ENCODE measurements around the gene USP35.

USP35 gene

GRCh38 chr11:78160557-78160956 is 28.2 kb upstream of the USP35 start:
- no peak for DNase-seq (ENCODE audit: low spot score)
- TF ChIP-seq, protein P1, sequence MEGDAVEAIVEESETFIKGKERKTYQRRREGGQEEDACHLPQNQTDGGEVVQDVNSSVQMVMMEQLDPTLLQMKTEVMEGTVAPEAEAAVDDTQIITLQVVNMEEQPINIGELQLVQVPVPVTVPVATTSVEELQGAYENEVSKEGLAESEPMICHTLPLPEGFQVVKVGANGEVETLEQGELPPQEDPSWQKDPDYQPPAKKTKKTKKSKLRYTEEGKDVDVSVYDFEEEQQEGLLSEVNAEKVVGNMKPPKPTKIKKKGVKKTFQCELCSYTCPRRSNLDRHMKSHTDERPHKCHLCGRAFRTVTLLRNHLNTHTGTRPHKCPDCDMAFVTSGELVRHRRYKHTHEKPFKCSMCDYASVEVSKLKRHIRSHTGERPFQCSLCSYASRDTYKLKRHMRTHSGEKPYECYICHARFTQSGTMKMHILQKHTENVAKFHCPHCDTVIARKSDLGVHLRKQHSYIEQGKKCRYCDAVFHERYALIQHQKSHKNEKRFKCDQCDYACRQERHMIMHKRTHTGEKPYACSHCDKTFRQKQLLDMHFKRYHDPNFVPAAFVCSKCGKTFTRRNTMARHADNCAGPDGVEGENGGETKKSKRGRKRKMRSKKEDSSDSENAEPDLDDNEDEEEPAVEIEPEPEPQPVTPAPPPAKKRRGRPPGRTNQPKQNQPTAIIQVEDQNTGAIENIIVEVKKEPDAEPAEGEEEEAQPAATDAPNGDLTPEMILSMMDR (IDR thresholded peaks at IDR 0.05; ENCODE audit: borderline replicate concordance, control extremely low read depth, extremely low read depth, insufficient read depth, missing control alignments), result no peak
- in situ Hi-C loops (cut with MboI; ENCODE audit: low sequenced_read_pairs, unreplicated experiment), result no loop called here

DNA sequence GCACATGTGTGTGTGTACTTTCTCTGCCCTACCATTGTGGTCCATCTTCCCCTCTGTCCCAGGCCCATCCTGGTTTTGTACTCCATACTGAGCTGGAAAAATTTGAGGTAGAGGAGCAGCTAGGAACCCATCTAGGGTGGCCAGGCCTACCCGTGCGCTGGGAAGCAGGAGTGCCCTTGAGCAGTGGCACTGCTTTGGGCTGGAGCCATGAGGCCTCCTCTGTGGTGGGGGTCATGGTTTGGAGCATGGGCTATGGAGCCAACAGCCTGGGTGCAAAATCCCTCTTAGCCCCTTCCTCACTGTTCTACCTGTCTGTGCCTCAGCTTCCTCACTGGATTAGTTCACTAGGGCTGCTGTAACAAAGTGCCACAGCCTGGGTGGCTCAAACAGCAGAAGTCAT is 27.4 kb upstream of the USP35 start:
- DNase-seq (ENCODE audit: low spot score), result no peak
- TF ChIP-seq, protein P1 (IDR thresholded peaks at IDR 0.05; ENCODE audit: borderline replicate concordance, control extremely low read depth, extremely low read depth, insufficient read depth, missing control alignments), result no peak
- in situ Hi-C loops (cut with MboI; ENCODE audit: low sequenced_read_pairs, unreplicated experiment), result no loop called here

DNA sequence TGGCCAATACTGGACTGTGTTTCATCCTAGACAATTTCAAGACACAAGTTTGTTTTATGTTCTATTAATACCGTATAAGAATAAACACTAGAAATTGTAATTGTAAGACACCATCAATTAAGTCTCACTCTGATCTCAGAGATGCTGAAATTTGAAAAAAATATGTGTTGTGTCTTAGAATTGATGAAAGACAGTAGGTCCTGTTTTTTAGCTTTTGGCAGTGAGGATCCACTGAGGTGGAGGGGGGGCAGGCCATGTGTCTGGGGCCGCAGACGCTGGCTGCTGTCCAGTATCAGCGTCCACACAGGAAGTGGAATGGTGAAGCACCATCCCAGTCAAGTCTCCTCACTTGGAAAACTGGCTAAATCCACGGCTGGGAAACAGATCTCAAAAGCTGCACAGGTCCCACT is 26.8 kb upstream of the USP35 start:
- DNase-seq (ENCODE audit: low spot score), result no peak
- in situ Hi-C loops (cut with MboI; ENCODE audit: low sequenced_read_pairs, unreplicated experiment), result no loop called here

GRCh38 chr11:78163828-78164227 is 24.9 kb upstream of the USP35 start:
- DNase-seq (ENCODE audit: low spot score), result no peak
- TF ChIP-seq, protein P1 (IDR thresholded peaks at IDR 0.05; ENCODE audit: borderline replicate concordance, control extremely low read depth, extremely low read depth, insufficient read depth, missing control alignments), result no peak
- in situ Hi-C loops (cut with MboI; ENCODE audit: low sequenced_read_pairs, unreplicated experiment), result no loop called here

More for the DNA sequence above, 26.8 kb upstream of the USP35 start:
- TF ChIP-seq, protein P1 (IDR thresholded peaks at IDR 0.05; ENCODE audit: borderline replicate concordance, control extremely low read depth, extremely low read depth, insufficient read depth, missing control alignments), result no peak

GRCh38 chr11:78164471-78164870 is 24.2 kb upstream of the USP35 start:
- TF ChIP-seq, protein P1 (IDR thresholded peaks at IDR 0.05; ENCODE audit: borderline replicate concordance, control extremely low read depth, extremely low read depth, insufficient read depth, missing control alignments), result no peak
- in situ Hi-C loops (cut with MboI; ENCODE audit: low sequenced_read_pairs, unreplicated experiment), result no loop called here
- DNase-seq (ENCODE audit: low spot score), result no peak

- TF ChIP-seq, protein P1 (IDR thresholded peaks at IDR 0.05; ENCODE audit: borderline replicate concordance, control extremely low read depth, extremely low read depth, insufficient read depth, missing control alignments), result no peak
- in situ Hi-C loops (cut with MboI; ENCODE audit: low sequenced_read_pairs, unreplicated experiment), result no loop called here
- DNase-seq (ENCODE audit: low spot score), result no peak
Measured at GRCh38 chr11:78166855-78167469, 21.8 kb upstream of the USP35 start.

Measured in GM13976 (cell line).